Measurements from ENCODE around the gene EIF3F. TPM values are rescaled to one million over a fixed set of nuclear protein-coding genes. Genes with fewer than 3 reads are reported as not detected.

The EIF3F gene
- total and polyA plus RNA-seq, 8 donors: 106 to 201 (median 175) TPM

DNA sequence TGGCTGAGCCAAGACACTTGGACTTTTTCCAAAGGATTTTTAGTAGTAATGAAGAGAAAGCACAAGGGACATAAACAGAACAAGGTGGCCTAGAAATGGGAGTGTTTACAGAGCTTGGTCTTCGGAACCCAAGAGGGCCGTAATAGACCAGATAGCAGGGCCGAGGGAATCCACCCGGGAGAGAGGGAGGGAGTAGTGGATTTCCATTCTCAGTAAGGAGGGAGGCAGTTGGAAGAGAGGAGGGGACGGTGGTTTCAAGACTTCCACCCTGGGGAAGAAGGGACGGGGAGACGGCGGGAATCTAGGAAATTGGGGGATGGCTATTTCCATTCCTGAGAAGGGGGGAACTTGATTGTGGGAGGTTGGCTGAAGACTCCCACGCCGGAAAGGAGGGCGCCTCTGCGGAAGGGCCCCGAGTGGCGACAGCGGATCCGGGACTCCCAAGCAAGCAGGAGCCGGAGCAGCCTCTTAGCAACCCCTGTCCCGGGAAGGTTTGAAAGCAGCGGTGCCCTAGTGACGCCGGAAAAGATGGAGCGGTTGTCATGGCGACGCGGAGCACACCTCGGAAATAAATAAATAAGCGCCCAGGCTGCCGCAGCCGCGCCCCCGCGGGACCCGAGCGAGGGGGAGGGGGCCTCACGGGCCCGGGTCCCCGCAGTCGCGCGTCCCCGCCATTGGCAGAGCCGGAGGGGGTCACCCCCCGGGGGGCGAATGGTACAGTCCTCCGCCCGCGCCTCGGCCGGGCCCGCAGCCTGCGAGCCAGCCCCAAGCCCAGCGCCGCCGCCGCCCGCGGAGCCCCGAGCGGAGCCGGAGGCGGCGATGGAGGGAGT, 31.6 kb downstream of the EIF3F start:
- ATAC-seq (peak; percentile 61 to 81 (median 74)), FAIRE-seq (no peak), DNase-seq (peak; percentile 62 to 81 (median 70))
- H3K9me3 ChIP-seq: no peaks in the 10 kb centered on the region
- peak overlapping the region in 1 of 4 donors; percentile 31 for H3K27ac ChIP-seq
- intact Hi-C loops (cut with DNase I): no loop called here
- peak overlapping the region; percentile 29 to 68 (median 48) for H3K4me3 ChIP-seq
- no peaks in the 10 kb centered on the region for H3K4me1 ChIP-seq
- peaks cover 0 to 4% (median 1%) of the 10 kb centered on the region in 4 donors for H3K27me3 ChIP-seq
- WGBS, 2 donors: 3% methylated on average over 51 to 62 of the region's 62 CpGs
- TF ChIP-seq, protein P1, sequence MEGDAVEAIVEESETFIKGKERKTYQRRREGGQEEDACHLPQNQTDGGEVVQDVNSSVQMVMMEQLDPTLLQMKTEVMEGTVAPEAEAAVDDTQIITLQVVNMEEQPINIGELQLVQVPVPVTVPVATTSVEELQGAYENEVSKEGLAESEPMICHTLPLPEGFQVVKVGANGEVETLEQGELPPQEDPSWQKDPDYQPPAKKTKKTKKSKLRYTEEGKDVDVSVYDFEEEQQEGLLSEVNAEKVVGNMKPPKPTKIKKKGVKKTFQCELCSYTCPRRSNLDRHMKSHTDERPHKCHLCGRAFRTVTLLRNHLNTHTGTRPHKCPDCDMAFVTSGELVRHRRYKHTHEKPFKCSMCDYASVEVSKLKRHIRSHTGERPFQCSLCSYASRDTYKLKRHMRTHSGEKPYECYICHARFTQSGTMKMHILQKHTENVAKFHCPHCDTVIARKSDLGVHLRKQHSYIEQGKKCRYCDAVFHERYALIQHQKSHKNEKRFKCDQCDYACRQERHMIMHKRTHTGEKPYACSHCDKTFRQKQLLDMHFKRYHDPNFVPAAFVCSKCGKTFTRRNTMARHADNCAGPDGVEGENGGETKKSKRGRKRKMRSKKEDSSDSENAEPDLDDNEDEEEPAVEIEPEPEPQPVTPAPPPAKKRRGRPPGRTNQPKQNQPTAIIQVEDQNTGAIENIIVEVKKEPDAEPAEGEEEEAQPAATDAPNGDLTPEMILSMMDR (IDR thresholded peaks at IDR 0.05): no peak
- H3K36me3 ChIP-seq: no peaks in the 10 kb centered on the region

DNA sequence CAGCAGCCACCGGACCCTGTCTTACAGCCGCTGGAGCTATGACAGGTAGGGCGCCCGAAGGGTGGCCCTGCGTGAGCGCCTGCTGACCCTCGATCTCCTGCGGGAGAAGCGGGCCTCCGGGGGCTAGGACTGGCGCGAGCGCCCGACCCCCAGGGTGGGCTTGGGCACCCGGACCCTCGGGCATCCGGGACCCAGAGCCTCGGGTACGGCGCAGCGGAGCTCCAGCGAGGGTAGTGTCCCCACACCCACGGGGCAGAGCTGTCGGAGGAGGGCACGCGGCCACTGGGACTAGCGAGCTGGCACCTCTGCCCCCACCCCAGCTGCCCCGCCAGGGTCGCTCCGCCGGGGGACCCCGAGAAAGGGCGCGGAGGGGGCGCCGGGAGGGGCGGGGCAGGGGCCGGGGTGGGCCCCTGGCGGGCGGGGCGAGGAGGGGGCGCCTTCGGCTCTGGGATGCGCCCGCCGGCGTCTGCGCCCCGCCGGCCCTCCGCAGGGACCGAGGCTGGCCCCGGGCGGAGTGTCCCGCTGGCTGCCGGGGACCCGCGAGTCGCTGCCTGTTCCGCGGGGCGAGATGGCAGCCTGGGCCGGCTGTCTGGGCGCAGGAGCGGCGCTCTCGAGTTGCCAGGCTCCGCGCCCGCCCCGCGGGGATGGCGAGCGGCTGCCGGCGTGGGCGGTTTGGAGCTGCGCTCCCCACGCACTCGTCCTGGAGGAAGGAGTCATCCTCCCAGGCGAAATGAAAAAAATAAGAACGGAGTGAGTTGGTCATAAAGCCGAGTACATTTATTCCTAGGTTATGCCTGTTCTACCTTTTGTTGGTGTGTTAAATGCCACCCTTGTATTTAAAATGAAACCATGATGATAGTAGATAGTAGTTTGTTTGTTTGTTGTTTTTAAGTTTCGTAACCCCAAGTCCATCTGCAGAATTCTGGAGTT, 32.4 kb downstream of the EIF3F start:
- intact Hi-C loops (cut with DNase I): no loop called here
- H3K27me3 ChIP-seq: peaks cover 0 to 4% (median 1%) of the 10 kb centered on the region in 4 donors
- TF ChIP-seq, protein P1 (IDR thresholded peaks at IDR 0.05): no peak
- WGBS, 2 donors: 0 to 1% methylated on average over 35 to 83 of the region's 84 CpGs
- FAIRE-seq (no peak), ATAC-seq (peak; percentile 20 to 70 (median 50)), DNase-seq (peak in 4 of 6 donors; percentile 12 to 81 (median 60))
- no peaks in the 10 kb centered on the region for H3K36me3 ChIP-seq
- H3K27ac ChIP-seq: peak overlapping the region in 1 of 4 donors; percentile 31
- H3K9me3 ChIP-seq: no peaks in the 10 kb centered on the region
- no peaks in the 10 kb centered on the region for H3K4me1 ChIP-seq
- peak overlapping the region; percentile 29 to 68 (median 48) for H3K4me3 ChIP-seq

DNA sequence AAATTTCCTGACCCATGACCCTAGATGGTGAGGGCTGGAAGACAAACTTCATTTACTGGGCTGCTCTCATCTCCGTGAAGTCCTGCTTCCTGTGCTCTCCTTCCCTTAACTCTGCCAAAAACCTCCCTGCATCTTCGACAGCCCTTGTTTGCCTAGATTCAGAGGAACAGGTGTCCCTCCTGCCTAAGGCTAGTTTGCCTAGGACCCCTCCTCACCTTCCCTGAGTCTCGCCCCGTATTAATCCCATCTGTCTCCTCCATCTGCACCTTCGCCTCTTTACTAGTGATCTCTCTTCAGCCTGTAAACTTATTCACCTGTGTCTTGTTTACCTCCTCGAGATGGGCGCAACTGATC, 33.1 kb downstream of the EIF3F start:
- peak overlapping the region in 2 of 4 donors; percentile 58 to 68 for H3K4me3 ChIP-seq
- TF ChIP-seq, protein P1 (IDR thresholded peaks at IDR 0.05): no peak
- no peaks in the 10 kb centered on the region for H3K9me3 ChIP-seq
- H3K4me1 ChIP-seq: no peaks in the 10 kb centered on the region
- no peaks in the 10 kb centered on the region for H3K36me3 ChIP-seq
- intact Hi-C loops (cut with DNase I): no loop called here
- DNase-seq (peak in 1 of 6 donors; percentile 8), FAIRE-seq (no peak), ATAC-seq (no peak)
- WGBS, 2 donors: 56 to 58% methylated on average over 7 of the region's 7 CpGs
- peaks cover 0 to 4% (median 1%) of the 10 kb centered on the region in 4 donors for H3K27me3 ChIP-seq
- no peak overlapping the region for H3K27ac ChIP-seq

DNA sequence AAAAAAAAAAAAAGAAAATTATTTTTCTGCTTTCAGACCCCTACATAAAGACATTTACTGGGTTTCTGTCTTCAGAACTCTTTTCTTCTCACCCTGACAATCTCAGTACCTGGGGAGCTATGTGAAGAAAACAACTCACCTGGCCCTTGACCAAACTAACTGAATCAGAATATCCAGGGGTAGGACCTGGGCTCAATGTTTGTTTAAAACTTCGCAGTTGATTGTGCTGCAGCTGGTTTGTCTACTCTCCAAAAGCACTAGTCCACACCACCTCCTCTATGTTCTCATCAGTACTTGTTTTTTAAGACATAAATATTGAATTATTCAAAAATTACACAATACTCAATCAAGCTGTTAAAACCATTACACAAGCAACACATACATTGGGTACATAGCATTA, 34.8 kb downstream of the EIF3F start:
- no peaks in the 10 kb centered on the region for H3K4me1 ChIP-seq
- WGBS, 2 donors: 37 to 47% methylated on average over 1 of the region's 1 CpG
- peak in 2 of 4 donors; percentile 45 to 55 for ATAC-seq
- H3K9me3 ChIP-seq: no peaks in the 10 kb centered on the region
- peaks cover 0 to 13% (median 1%) of the 10 kb centered on the region in 4 donors for H3K27me3 ChIP-seq
- DNase-seq: peak in 1 of 6 donors; percentile 1
- no peak for FAIRE-seq
- H3K4me3 ChIP-seq: no peak overlapping the region
- TF ChIP-seq, protein P1 (IDR thresholded peaks at IDR 0.05): no peak
- no peaks in the 10 kb centered on the region for H3K36me3 ChIP-seq
- H3K27ac ChIP-seq: peak overlapping the region in 1 of 4 donors; percentile 37
- intact Hi-C loops (cut with DNase I): no loop called here
